SK-N-MC (cell line): ENCODE data around the gene ITPKB.

Experiments
- EZH2 ChIP-seq: fragments of 200-600 bp; sonication (generic); IDR thresholded peaks from one replicate; pipeline ENCODE4 v1.6.1; 2017; ENCODE audit warnings: antibody characterized with exemption
- FOXP2 ChIP-seq: optimal IDR thresholded peaks from 2 replicates; pipeline ENCODE3; 2011; ENCODE audit warnings: mild to moderate bottlenecking, moderate library complexity; ENCODE audit not compliant: insufficient read depth; ENCODE audit errors: extremely low read length, control extremely low read depth
- POLR2AphosphoS5 ChIP-seq: IDR thresholded peaks from 2 replicates; pipeline ENCODE4 v1.6.1; 2012; ENCODE audit warnings: mild to moderate bottlenecking, low read depth, low read length, borderline replicate concordance

DNA sequence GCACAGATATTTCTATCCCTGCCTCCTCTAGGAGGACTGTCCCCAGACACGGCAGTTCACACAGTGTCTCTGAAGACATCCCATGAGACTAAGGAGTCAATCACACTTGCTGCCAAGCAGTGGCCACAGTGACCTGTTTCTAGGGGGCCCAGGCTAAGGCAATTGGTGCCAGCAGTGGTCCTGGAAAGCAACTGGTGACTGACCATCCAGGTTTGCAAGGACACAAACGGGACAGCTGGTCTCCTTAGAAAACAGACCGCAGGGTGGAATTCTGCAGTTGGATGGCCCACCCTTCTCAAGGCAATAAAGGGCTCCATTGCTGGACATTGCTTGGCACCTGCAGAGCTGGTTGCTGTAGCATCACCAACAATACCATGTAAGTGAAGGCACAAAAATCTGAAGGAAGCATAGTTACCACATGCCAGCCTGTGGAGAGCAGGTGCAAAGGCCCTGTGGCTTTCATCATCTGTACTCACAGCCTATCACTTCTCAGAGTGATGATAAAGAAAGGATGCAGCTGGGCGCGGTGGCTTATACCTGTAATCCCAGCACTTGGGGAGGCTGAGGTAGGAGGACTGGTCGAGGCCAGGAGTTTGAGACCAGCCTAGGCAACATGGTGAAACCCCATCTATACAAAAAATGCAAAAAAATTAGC lies 109.1 kb downstream of the ITPKB start:
- TF ChIP-seq EZH2 = no peak
- TF ChIP-seq POLR2AphosphoS5 = no peak
- no peak for TF ChIP-seq FOXP2
